BE2C (cell line): Measurements from ENCODE around the gene MEIS2.

Source experiments
- DNase-seq: peaks from one replicate; pipeline ENCODE4 v3.0.0-alpha.2; 2020
- H3K27me3 ChIP-seq: fragments of 250-450 bp; sonication (Bioruptor Pico); 2 replicates; pipeline ENCODE4 v1.5.1; 2020; ENCODE audit warnings: mild to moderate bottlenecking
- H3K36me3 ChIP-seq: fragments of 250-450 bp; sonication (Bioruptor Pico); 2 replicates; pipeline ENCODE4 v1.5.1; 2020; ENCODE audit warnings: mild to moderate bottlenecking
- H3K4me1 ChIP-seq: fragments of 250-450 bp; sonication (Bioruptor Pico); 2 replicates; pipeline ENCODE4 v1.5.1; 2020
- H3K4me3 ChIP-seq: 2 replicates; pipeline ENCODE4 v1.5.1; 2011; ENCODE audit warnings: low read depth, low read length
- H3K9me3 ChIP-seq: fragments of 250-450 bp; sonication (Bioruptor Pico); 2 replicates; pipeline ENCODE4 v1.5.1; 2020
- CTCF ChIP-seq: IDR thresholded peaks from 2 replicates; pipeline ENCODE4 v1.5.1; 2012; ENCODE audit warnings: mild to moderate bottlenecking, low read depth, low read length

MEIS2 gene

DNA sequence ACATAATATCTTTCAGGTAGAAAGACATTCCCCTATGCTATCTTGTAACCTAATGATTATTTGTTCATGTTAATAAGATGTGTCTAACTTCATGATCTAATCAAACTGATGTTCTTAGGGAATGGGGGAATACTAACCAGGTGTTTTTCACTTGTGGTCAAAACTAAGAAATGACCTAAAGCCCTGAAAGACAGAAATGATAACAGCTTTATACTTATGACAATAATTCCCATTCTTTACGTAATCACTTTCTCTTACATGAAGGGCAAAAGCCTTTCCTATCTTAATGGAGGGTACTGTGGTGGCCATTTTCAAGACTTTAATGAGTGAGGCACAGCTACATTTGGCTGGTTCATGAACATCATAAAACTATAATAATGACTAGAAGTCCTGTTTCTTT, 33.9 kb upstream of the MEIS2 start:
- Histone ChIP-seq H3K9me3 (no peaks in the 10 kb centered on the region), H3K27me3 (no peaks in the 10 kb centered on the region), H3K36me3 (no peaks in the 10 kb centered on the region), H3K4me3 (no peak overlapping the region), H3K4me1 (peaks cover 12% of the 10 kb centered on the region)
- DNase-seq = no peak
- TF ChIP-seq CTCF = no peak

DNA sequence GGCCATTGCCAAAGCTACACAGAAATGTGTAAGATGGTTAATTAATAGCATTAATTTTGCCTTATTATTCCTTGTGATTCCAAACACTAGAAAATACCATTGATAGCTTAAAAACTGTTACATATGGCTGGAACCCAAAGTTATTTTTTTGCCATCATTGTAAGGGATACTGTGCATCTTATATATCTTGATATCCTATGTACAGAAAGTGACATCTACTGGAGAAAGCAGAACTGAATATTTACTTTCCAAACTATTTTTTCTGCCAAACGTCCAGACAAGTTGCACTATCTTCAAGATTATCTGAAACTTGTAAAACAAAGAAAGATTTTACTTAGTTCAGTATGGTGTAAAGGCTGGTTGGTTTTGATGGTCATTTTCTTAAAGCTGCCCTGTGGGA, 33.3 kb upstream of the MEIS2 start:
- Histone ChIP-seq H3K9me3 (no peaks in the 10 kb centered on the region), H3K4me3 (no peak overlapping the region), H3K36me3 (no peaks in the 10 kb centered on the region), H3K4me1 (peaks cover 12% of the 10 kb centered on the region), H3K27me3 (no peaks in the 10 kb centered on the region)
- no peak for DNase-seq
- peak; percentile 44 for TF ChIP-seq CTCF

DNA sequence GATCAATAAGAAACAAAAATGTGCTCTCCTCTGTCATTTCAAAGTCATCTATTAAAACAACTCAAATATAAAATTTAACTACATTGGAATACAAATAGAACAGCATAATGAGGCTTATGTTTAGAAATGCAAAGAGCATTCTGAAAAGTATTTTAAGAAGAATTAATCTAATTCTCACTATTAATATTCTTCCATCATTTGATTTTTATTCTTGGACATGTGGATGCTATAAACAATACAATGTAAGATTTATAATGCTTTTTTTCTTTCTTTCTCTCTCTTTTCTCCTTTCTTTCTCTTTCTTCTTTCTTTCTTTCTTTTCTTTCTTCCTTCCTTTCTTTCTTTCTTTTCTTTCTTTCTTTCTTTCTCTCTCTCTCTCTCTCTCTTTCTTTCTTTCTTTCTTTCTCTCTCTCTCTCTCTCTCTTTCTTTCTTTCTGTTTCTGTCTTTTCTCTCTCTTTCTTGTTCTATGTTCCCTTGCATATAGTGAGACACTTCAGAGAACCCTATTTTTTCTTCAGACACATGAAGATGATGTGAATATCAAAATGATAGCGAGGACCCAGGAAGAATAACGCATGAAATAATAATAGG, 32.6 kb upstream of the MEIS2 start:
- no peak overlapping the region for H3K4me3 ChIP-seq
- DNase-seq = no peak
- H3K27me3 ChIP-seq = no peaks in the 10 kb centered on the region
- H3K36me3 ChIP-seq = no peaks in the 10 kb centered on the region
- peaks cover 12% of the 10 kb centered on the region for H3K4me1 ChIP-seq
- H3K9me3 ChIP-seq = no peaks in the 10 kb centered on the region
- no peak for TF ChIP-seq CTCF

- no peak for DNase-seq
- no peak overlapping the region for H3K4me3 ChIP-seq
These were observed 31.3 kb upstream of the MEIS2 start for GRCh38 chr15:37131621-37132020.

DNA sequence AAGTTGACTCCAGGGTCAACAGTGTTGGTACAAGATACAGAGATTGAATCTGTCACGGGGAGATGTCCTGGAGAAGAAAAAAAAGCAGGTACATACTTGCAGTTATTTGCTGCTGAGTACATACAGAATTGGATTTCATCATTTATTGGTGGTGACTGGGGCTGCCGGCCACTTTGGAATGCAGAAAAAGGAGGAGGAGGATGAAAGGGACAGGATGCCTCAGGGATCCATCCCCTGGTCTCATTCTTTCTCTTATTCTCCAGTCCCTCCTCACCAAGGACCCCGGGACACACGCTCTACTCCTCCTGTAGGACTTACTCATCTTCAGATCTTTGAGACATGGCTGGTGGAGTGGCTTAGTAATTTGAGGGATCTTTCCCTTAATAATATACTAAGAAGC, 30.0 kb upstream of the MEIS2 start:
- H3K4me1 ChIP-seq = peaks cover 18% of the 10 kb centered on the region
- H3K36me3 ChIP-seq = no peaks in the 10 kb centered on the region
- H3K9me3 ChIP-seq = no peaks in the 10 kb centered on the region
- no peaks in the 10 kb centered on the region for H3K27me3 ChIP-seq
- DNase-seq = no peak
- no peak for TF ChIP-seq CTCF
- H3K4me3 ChIP-seq = no peak overlapping the region

More at GRCh38 chr15:37131621-37132020, 31.3 kb upstream of the MEIS2 start:
- no peak for TF ChIP-seq CTCF
- H3K27me3 ChIP-seq = no peaks in the 10 kb centered on the region
- no peaks in the 10 kb centered on the region for H3K9me3 ChIP-seq
- no peaks in the 10 kb centered on the region for H3K36me3 ChIP-seq
- peaks cover 12% of the 10 kb centered on the region for H3K4me1 ChIP-seq

GRCh38 chr15:37125143-37125542, 24.8 kb upstream of the MEIS2 start:
- TF ChIP-seq CTCF = no peak
- no peaks in the 10 kb centered on the region for H3K9me3 ChIP-seq
- peaks cover 25% of the 10 kb centered on the region for H3K4me1 ChIP-seq
- no peaks in the 10 kb centered on the region for H3K36me3 ChIP-seq
- H3K4me3 ChIP-seq = no peak overlapping the region
- H3K27me3 ChIP-seq = no peaks in the 10 kb centered on the region
- peak; percentile 31 for DNase-seq
